SU-DHL-6 (cell line): ENCODE measurements around the gene DUSP2.
A peak's percentile ranks its signal among the peaks of the same experiment; 100 is the strongest.

Source experiments
- H2AFZ ChIP-seq: fragments of 200-600 bp; sonication (generic); 2 replicates; pipeline ENCODE4 v1.6.1; 2014; ENCODE audit warnings: low read depth, mild to moderate bottlenecking, moderate library complexity, mixed read lengths, antibody characterized with exemption, low read length; ENCODE audit not compliant: severe bottlenecking
- H3F3A ChIP-seq: fragments of 200-600 bp; shearing (Covaris generic); 2 replicates; pipeline ENCODE4 v1.6.0; 2016; ENCODE audit warnings: antibody characterized with exemption, mild to moderate bottlenecking; ENCODE audit not compliant: insufficient read depth
- H3K27ac ChIP-seq: fragments of 200-600 bp; sonication (generic); 2 replicates; pipeline ENCODE4 v1.5.1; 2016; ENCODE audit warnings: low read depth, mild to moderate bottlenecking, low read length, moderate library complexity, mixed read lengths
- H3K27me3 ChIP-seq: fragments of 200-600 bp; sonication (generic), shearing (Covaris generic); 2 replicates; pipeline ENCODE4 v1.6.0; 2014; ENCODE audit warnings: mild to moderate bottlenecking, low read length
- H3K36me3 ChIP-seq: fragments of 200-600 bp; sonication (generic); 2 replicates; pipeline ENCODE4 v1.6.1; 2014; ENCODE audit warnings: mild to moderate bottlenecking, low read length, mixed read lengths
- H3K4me2 ChIP-seq: fragments of 300-600, 200-600 bp; shearing (Covaris generic), sonication (generic); 2 replicates; pipeline ENCODE4 v1.6.0; 2014; ENCODE audit warnings: low read length, low read depth, mild to moderate bottlenecking; ENCODE audit not compliant: poor library complexity, severe bottlenecking
- H3K4me3 ChIP-seq: fragments of 200-600 bp; sonication (generic); 2 replicates; pipeline ENCODE4 v1.5.1; 2014; ENCODE audit warnings: antibody characterized with exemption, low read length, mild to moderate bottlenecking, mixed read lengths; ENCODE audit not compliant: insufficient read depth, poor library complexity, severe bottlenecking
- H3K79me2 ChIP-seq: fragments of 200-600 bp; sonication (generic); 2 replicates; pipeline ENCODE4 v1.6.1; 2014; ENCODE audit warnings: mild to moderate bottlenecking, low read length, moderate library complexity; ENCODE audit not compliant: insufficient read depth
- H3K9ac ChIP-seq: fragments of 200-600 bp; sonication (generic); 2 replicates; pipeline ENCODE4 v1.7.0; 2014; ENCODE audit warnings: mild to moderate bottlenecking, low read length
- H3K9me2 ChIP-seq: fragments of 200-600 bp; sonication (generic); replicated peaks from 2 replicates; pipeline ENCODE4 v1.6.1; 2014; ENCODE audit warnings: low read length; ENCODE audit not compliant: insufficient read depth
- H3K9me3 ChIP-seq: fragments of 200-600 bp; sonication (generic); 2 replicates; pipeline ENCODE4 v1.6.1; 2014; ENCODE audit warnings: low read length, mixed read lengths; ENCODE audit not compliant: insufficient read depth
- H4K20me1 ChIP-seq: fragments of 200-600 bp; sonication (generic); 2 replicates; pipeline ENCODE4 v1.6.1; 2014; ENCODE audit warnings: low read depth, mild to moderate bottlenecking, antibody characterized with exemption, low read length, moderate library complexity, mixed read lengths
- EZH2phosphoT487 ChIP-seq: fragments of 200-600 bp; sonication (generic), shearing (Covaris generic); conservative IDR thresholded peaks from 2 replicates; pipeline ENCODE4 v1.6.1; 2018; ENCODE audit warnings: mild to moderate bottlenecking, antibody characterized with exemption, low read length, moderate library complexity, mixed read lengths
- TF ChIP-seq, protein P1 (sequence below): fragments of 200-600 bp; sonication (generic); IDR thresholded peaks from one replicate; pipeline ENCODE4 v1.5.1; 2017; ENCODE audit warnings: antibody characterized with exemption, mild to moderate bottlenecking, low read length, moderate library complexity; ENCODE audit not compliant: insufficient read depth, poor library complexity, severe bottlenecking

DUSP2 gene

DNA sequence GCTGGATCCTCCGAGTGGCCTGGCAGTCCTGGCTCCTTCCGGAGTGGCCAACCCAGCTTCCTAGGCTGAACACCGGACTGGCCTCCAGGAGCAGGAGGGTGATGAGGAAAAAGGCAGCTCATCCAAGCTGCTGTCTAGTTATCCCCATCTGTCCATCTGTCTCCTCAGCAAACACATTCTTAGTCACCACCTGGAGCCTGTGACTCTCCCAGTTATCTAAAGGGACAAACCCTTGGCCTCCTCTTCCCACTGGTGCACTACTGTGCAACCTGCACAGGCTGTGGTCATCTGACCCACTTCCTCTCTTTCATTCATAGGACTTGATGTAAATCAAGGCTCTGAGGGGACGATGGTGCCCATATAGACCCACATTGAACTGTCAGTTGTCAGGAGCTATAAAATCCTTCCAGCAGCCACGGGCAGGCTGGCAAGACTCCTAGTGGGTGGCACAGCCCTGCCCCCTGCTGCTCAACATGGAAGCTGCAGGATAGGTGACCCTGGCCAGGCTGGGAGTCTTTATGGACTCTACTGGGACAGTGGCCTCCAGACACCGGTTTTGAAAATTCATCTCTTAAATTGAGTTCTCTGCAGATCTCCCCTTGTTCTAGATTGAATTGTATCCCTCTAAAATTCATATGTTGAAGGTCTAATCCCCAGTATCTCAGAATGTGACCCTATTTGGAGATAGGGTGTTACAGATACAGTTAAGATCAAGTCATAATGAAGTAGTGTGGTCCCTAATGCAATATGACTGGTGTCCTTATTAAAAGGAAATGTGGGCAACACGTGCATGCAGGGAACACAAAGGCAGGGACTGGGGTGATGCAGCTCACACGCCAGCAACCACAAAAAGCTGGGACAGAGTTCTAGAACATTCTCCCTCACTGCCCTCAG is 29.3 kb upstream of the DUSP2 start:
- no peaks in the 10 kb centered on the region for H3K27me3 ChIP-seq
- H3K27ac ChIP-seq, result no peak overlapping the region
- H3K9ac ChIP-seq, result no peak overlapping the region
- no peak overlapping the region for H3K4me3 ChIP-seq
- H3F3A ChIP-seq, result no peaks in the 10 kb centered on the region
- H3K9me2 ChIP-seq, result no peaks in the 10 kb centered on the region
- H3K36me3 ChIP-seq, result no peaks in the 10 kb centered on the region
- H2AFZ ChIP-seq, result no peak overlapping the region
- no peaks in the 10 kb centered on the region for H3K79me2 ChIP-seq
- H3K9me3 ChIP-seq, result no peaks in the 10 kb centered on the region
- H3K4me2 ChIP-seq, result no peak overlapping the region
- TF ChIP-seq, protein P1, sequence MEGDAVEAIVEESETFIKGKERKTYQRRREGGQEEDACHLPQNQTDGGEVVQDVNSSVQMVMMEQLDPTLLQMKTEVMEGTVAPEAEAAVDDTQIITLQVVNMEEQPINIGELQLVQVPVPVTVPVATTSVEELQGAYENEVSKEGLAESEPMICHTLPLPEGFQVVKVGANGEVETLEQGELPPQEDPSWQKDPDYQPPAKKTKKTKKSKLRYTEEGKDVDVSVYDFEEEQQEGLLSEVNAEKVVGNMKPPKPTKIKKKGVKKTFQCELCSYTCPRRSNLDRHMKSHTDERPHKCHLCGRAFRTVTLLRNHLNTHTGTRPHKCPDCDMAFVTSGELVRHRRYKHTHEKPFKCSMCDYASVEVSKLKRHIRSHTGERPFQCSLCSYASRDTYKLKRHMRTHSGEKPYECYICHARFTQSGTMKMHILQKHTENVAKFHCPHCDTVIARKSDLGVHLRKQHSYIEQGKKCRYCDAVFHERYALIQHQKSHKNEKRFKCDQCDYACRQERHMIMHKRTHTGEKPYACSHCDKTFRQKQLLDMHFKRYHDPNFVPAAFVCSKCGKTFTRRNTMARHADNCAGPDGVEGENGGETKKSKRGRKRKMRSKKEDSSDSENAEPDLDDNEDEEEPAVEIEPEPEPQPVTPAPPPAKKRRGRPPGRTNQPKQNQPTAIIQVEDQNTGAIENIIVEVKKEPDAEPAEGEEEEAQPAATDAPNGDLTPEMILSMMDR, result peak; percentile 89
- no peak for TF ChIP-seq EZH2phosphoT487
- H4K20me1 ChIP-seq, result no peaks in the 10 kb centered on the region

DNA sequence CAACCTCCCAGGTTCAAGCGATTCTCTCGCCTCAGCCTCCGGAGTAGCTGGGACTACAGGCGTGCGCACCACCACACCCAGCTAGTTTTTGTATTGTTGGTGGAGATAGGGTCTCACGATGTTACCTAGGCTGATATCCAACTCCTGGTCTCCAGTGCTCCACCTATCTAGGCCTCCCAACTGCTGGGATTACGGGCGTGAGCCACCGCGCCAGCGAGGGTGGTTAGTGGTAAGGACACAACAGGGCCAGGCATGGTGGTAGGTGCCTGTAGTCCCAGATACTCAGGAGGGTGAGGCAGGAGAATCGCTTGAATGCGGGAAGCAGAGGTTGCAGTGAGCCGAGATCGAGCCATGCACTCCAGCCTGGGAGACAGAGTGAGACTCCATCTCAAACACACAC is 26.6 kb upstream of the DUSP2 start:
- no peak overlapping the region for H2AFZ ChIP-seq
- H3K4me3 ChIP-seq, result no peak overlapping the region
- no peaks in the 10 kb centered on the region for H3F3A ChIP-seq
- no peaks in the 10 kb centered on the region for H3K9me2 ChIP-seq
- H3K4me2 ChIP-seq, result no peak overlapping the region
- H3K9ac ChIP-seq, result no peak overlapping the region
- H3K79me2 ChIP-seq, result no peaks in the 10 kb centered on the region
- no peak overlapping the region for H3K27ac ChIP-seq
- no peaks in the 10 kb centered on the region for H3K9me3 ChIP-seq
- no peaks in the 10 kb centered on the region for H3K36me3 ChIP-seq
- no peaks in the 10 kb centered on the region for H3K27me3 ChIP-seq
- no peaks in the 10 kb centered on the region for H4K20me1 ChIP-seq
- TF ChIP-seq EZH2phosphoT487, result no peak
- TF ChIP-seq, protein P1, result no peak

DNA sequence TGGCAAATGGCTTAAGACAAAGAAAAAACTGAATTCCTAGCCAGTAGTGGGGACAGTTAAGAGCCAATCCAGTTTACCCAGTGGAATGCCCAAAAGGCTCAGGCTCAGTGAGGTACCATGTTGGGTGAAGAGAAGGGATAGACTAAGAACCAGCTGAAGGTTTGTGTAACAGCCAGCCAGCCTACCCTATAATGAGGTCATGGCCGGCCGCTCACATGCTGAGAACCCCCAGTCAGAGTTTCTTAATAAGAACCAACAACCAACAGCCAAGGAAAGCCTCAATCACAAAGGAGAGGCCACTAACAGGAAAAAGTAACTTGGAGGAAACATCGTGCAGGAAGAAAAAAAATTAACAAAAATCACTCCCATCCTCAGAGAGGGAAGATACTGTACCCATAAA is 25.4 kb upstream of the DUSP2 start:
- Histone ChIP-seq H4K20me1 (no peaks in the 10 kb centered on the region), H3K9me2 (no peaks in the 10 kb centered on the region)
- TF ChIP-seq, protein P1, result no peak
- TF ChIP-seq EZH2phosphoT487, result no peak

More for the DNA sequence above, 25.4 kb upstream of the DUSP2 start:
- Histone ChIP-seq H3K79me2 (no peaks in the 10 kb centered on the region), H2AFZ (no peak overlapping the region), H3K9me3 (no peaks in the 10 kb centered on the region), H3K4me2 (no peak overlapping the region), H3K9ac (no peak overlapping the region), H3K4me3 (no peak overlapping the region), H3K27me3 (no peaks in the 10 kb centered on the region), H3K27ac (no peak overlapping the region), H3K36me3 (no peaks in the 10 kb centered on the region), H3F3A (no peaks in the 10 kb centered on the region)
